NCI-H345 treated with DMSO at 0.1 percent for 48 hours (cell line): ENCODE measurements around the gene PADI2.

Source experiments
- DNase-seq: peaks from one replicate; lab custom pipeline; 2025; ENCODE audit not compliant: unreplicated experiment; lab: John Stamatoyannopoulos, UW

PADI2 gene

GRCh38 chr1:17024721-17025120, 94.5 kb downstream of the PADI2 start:
- no peak for DNase-seq

GRCh38 chr1:17023573-17023972, 95.7 kb downstream of the PADI2 start:
- no peak for DNase-seq

GRCh38 chr1:17023102-17023501, 96.1 kb downstream of the PADI2 start:
- DNase-seq = no peak

DNA sequence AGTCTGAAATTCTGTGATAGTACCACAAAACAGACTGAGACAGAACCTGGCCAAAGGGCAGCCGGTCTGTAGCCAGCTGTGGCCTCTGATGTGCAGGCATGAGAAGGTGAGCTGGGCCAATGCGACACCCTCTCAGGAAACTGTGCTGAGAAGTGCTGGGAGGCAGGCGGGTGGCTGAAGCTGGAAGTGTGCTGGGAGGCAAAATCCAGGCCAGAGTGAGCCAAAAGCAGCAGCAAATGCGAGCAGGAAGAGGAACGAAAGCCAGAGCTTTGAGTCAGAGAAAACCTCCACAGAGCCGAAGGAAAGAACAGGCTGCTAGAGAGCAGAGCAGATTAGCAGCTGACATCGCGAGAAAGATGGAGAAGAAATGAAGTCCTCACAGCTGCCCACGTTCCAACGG, 97.4 kb downstream of the PADI2 start:
- no peak for DNase-seq

- DNase-seq = no peak
Measured at GRCh38 chr1:17020502-17020901, 98.7 kb downstream of the PADI2 start.

DNA sequence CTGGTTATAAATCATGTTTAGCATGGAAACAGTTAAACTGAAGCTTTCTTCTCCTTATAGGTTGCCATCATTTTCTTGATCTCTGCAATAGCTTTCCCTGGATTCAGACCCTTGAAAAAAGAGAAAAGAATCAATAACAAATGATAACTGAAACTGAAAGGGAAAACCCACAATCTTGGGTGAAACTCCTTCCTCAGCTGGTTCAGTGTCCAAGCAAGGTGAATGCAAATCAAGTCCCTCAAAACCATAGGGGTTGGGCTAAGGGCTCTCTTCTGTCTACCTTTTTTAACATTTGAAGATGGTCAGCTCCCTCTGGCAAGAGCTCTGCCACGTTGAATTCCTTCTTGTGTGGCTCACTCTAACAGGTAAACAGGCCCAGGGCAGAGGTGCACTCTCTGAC, 100.4 kb downstream of the PADI2 start:
- no peak for DNase-seq

GRCh38 chr1:17017435-17017834, 101.8 kb downstream of the PADI2 start:
- DNase-seq = no peak
